GM12874 (cell line): ENCODE data around the gene UFSP1.
A peak's percentile ranks its signal among the peaks of the same experiment; 100 is the strongest.

Source experiments
- CTCF ChIP-seq: IDR thresholded peaks from 2 replicates; pipeline ENCODE4 v1.5.1; 2011; ENCODE audit warnings: low read depth, mild to moderate bottlenecking, control low read depth, low read length, moderate library complexity; ENCODE audit not compliant: insufficient read depth

The UFSP1 gene

GRCh38 chr7:100860702-100861615 is 28.6 kb downstream of the UFSP1 start:
- TF ChIP-seq CTCF = no peak

GRCh38 chr7:100859856-100860255 is 29.7 kb downstream of the UFSP1 start:
- TF ChIP-seq CTCF = no peak

- TF ChIP-seq CTCF = no peak
Observed at GRCh38 chr7:100856871-100857282, 32.6 kb downstream of the UFSP1 start.

- TF ChIP-seq CTCF = no peak
Observed at GRCh38 chr7:100855515-100855914, 34.0 kb downstream of the UFSP1 start.

GRCh38 chr7:100854146-100854895 is 35.2 kb downstream of the UFSP1 start:
- no peak for TF ChIP-seq CTCF

- TF ChIP-seq CTCF = peak; percentile 97
Observed at GRCh38 chr7:100852048-100852872, 37.3 kb downstream of the UFSP1 start, which contains the start of gene SLC12A9. Gene SLC12A9 (plus strand): TSS chr7:100852713. CDS start chr7:100854198, 1,485 bp downstream.

GRCh38 chr7:100847360-100847759 is 42.2 kb downstream of the UFSP1 start:
- TF ChIP-seq CTCF = no peak
